Measurements from ENCODE around the gene GSTP1.

GRCh38 chr11:67617243-67617953 is 33.8 kb downstream of the GSTP1 start:
- TF ChIP-seq POLR2AphosphoS5 (IDR thresholded peaks at IDR 0.05) (no peak), CTCF (IDR thresholded peaks at IDR 0.05) (no peak), POLR2A (IDR thresholded peaks at IDR 0.05) (no peak), EP300 (IDR thresholded peaks at IDR 0.05) (no peak)
